ENCODE results near the gene CLIP2. TPM values are rescaled to one million over a fixed set of nuclear protein-coding genes. Genes with fewer than 3 reads are reported as not detected.

CLIP2 gene
- total and polyA plus RNA-seq, 2 of the 8 experiments (the other 6 are each of a cell fraction or from before 2014, with no cell fraction given): 8.3 to 41.5 TPM

DNA sequence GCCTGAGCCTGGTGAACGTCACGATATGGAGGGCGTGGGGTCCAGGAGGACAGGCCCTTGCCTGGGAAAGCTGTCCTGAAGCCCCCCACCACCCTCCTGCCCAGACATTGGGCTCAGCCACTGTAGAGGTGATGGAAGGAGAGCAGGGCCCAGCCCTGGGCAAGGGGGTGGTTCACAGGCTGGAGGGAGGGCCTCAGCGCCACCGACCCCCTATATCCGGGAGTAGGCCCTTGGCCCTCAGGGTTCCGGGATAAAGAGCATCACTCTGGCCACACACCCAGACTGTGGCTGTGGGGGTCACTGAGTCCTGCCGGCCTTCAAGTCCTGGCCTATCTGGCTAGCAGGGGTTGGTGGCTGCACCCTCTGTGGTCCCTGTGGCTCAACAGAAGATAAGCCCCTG lies 109.2 kb downstream of the CLIP2 start:
- Histone ChIP-seq H3K4me3 (ENCODE audit: extremely low read depth in 1 of 4, insufficient read depth in 2 of 4, low read depth in 3 of 4, low read length in 4 of 4) (no peak overlapping the region), H3K27ac (ENCODE audit: low read depth, low read length) (no peak overlapping the region), H3K4ac (replicated peaks; ENCODE audit: insufficient read length, low read depth, low read length) (no peak overlapping the region), H2BK20ac (ENCODE audit: low read length) (no peak overlapping the region), H3K9me3 (ENCODE audit: insufficient read depth in 2 of 2, low read depth in 1 of 2, low read length in 1 of 2) (no peaks in the 10 kb centered on the region), H2BK5ac (ENCODE audit: low read depth, low read length) (no peak overlapping the region), H3K79me2 (ENCODE audit: control insufficient read depth in 1 of 2, insufficient read depth in 2 of 2, low read length in 2 of 2) (no peaks in the 10 kb centered on the region), H3K4me1 (replicated peaks in 1 of 4; ENCODE audit: control insufficient read depth in 3 of 4, insufficient read depth in 4 of 4, low read length in 3 of 4) (peaks cover 0 to 4% (median 0%) of the 10 kb centered on the region in 4 experiments; a peak in 1 of 7 replicates), H3K56ac (replicated peaks; ENCODE audit: insufficient read length, low read depth, low read length) (no peak overlapping the region), H4K91ac (replicated peaks; ENCODE audit: insufficient read length, low read length) (no peak overlapping the region), H3K36me3 (ENCODE audit: control insufficient read depth in 2 of 4, insufficient read depth in 4 of 4, low read length in 3 of 4) (peaks cover 0 to 19% (median 1%) of the 10 kb centered on the region in 4 experiments; a peak in 5 of 8 replicates), H2AFZ (ENCODE audit: low read length) (no peak overlapping the region), H2BK120ac (replicated peaks; ENCODE audit: low read depth, low read length) (no peak overlapping the region), H3K27me3 (replicated peaks in 1 of 4; ENCODE audit: control insufficient read depth in 3 of 4, extremely low read depth in 1 of 4, insufficient read depth in 3 of 4, low read length in 3 of 4) (no peaks in the 10 kb centered on the region), H4K20me1 (replicated peaks in 1 of 2; ENCODE audit: control insufficient read depth in 1 of 2, insufficient read depth in 2 of 2, low read length in 2 of 2) (no peaks in the 10 kb centered on the region), H2BK12ac (ENCODE audit: low read depth, low read length) (no peak overlapping the region), H2AK5ac (ENCODE audit: low read depth, low read length) (no peak overlapping the region), H3K23ac (ENCODE audit: insufficient read length) (no peak overlapping the region), H3K23me2 (ENCODE audit: low read depth, low read length) (no peaks in the 10 kb centered on the region; the same call in 1 of the 2 replicates), H3K79me1 (ENCODE audit: low read depth, low read length) (no peaks in the 10 kb centered on the region), H3K18ac (ENCODE audit: extremely low read depth, low read length) (no peak overlapping the region), H4K8ac (ENCODE audit: extremely low read depth, insufficient read depth, low read length) (no peak overlapping the region), H4K5ac (ENCODE audit: insufficient read length, low read depth, low read length) (no peak overlapping the region), H3K9ac (replicated peaks in 1 of 4; ENCODE audit: extremely low read depth in 1 of 4, low read depth in 3 of 4, low read length in 3 of 4) (no peak overlapping the region), H3K14ac (ENCODE audit: insufficient read length) (no peak overlapping the region), H3K4me2 (ENCODE audit: insufficient read depth in 1 of 2, low read depth in 2 of 2, low read length in 2 of 2) (no peak overlapping the region), H2BK15ac (ENCODE audit: low read length) (no peak overlapping the region)
- DNase-seq (ENCODE audit: low read depth in 1 of 2, low spot score in 2 of 2) (no peak), FAIRE-seq (no peak)
- CTCF ChIA-PET (ENCODE audit: partially characterized antibody): interaction anchor here (1.0 to 6.7 kb wide), 3 partner anchors 101 to 195 kb away, joined by 3 to 132 read pairs (median 4); no protein-coding TSS in a partner anchor
- WGBS, 2 experiments (ENCODE audit: extremely low coverage in 1 of 2, insufficient coverage in 1 of 2, insufficient read length in 1 of 2, insufficient replicate concordance in 2 of 2, low coverage in 1 of 2, low lambda C conversion rate in 2 of 2, missing lambda C conversion rate in 1 of 2): 92% methylated on average over 8 of the region's 8 CpGs; no CpG with 5 or more reads in 1 of the 2 experiments
- POLR2A ChIA-PET (ENCODE audit: partially characterized antibody): interaction anchor here (1.3 kb wide), 1 partner anchor 144 kb away, joined by 3 read pairs; the partner anchor contains the start of gene RFC2
- no peak for TF ChIP-seq BCL11A (IDR thresholded peaks at IDR 0.05; ENCODE audit: low read depth in 2 of 2, low read length in 2 of 2)
- no peak for TF ChIP-seq CBX5 (IDR thresholded peaks at IDR 0.05; ENCODE audit: low read depth, low read length)
- TF ChIP-seq CREB1 (IDR thresholded peaks at IDR 0.05): no peak
- TF ChIP-seq HDAC6 (IDR thresholded peaks at IDR 0.05; ENCODE audit: low read depth, low read length): no peak
- TF ChIP-seq ZNF274 (IDR thresholded peaks at IDR 0.05; ENCODE audit: borderline replicate concordance, extremely low read depth, low read length): no peak
- TF ChIP-seq POLR2A (IDR thresholded peaks at IDR 0.05; ENCODE audit: control extremely low read depth in 1 of 2, low read depth in 2 of 2, low read length in 2 of 2): no peak
- no peak for TF ChIP-seq SP4 (IDR thresholded peaks at IDR 0.05; ENCODE audit: low read length)
- no peak for TF ChIP-seq TAF1 (IDR thresholded peaks at IDR 0.05; ENCODE audit: low read depth, low read length)
- TF ChIP-seq CEBPB (IDR thresholded peaks at IDR 0.05; ENCODE audit: low read depth, low read length): no peak
